HEK293T (cell line): Measurements from ENCODE around the gene VAV2.

Source experiments
- CTCF ChIA-PET: fragments of 350-600 bp; formaldehyde crosslinking; extraction: SDS; loops from one replicate; lab custom pipeline; 2021; ENCODE audit warnings: antibody characterized with exemption, inconsistent platforms; lab: Yijun Ruan, JAX
- POLR2A ChIA-PET: fragments of 350-600 bp; formaldehyde crosslinking; extraction: SDS; loops from one replicate; lab custom pipeline; 2020; ENCODE audit warnings: antibody characterized with exemption, inconsistent platforms; lab: Yijun Ruan, JAX
- DNase-seq: peaks from one replicate; pipeline ENCODE4 v3.0.0; 2012; ENCODE audit warnings: mixed read lengths; ENCODE audit errors: extremely low spot score
- ARNT ChIP-seq: fragments of 450-650 bp; IDR thresholded peaks from 2 replicates; pipeline ENCODE4 v1.6.1; 2017; ENCODE audit warnings: mild to moderate bottlenecking
- BHLHE40 ChIP-seq: fragments of 450-650 bp; IDR thresholded peaks from 2 replicates; pipeline ENCODE4 v1.6.1; 2016; ENCODE audit warnings: mild to moderate bottlenecking, moderate library complexity, borderline replicate concordance
- CTBP1 ChIP-seq: fragments of 450-650 bp; IDR thresholded peaks from 2 replicates; pipeline ENCODE4 v1.6.1; 2016; ENCODE audit warnings: borderline replicate concordance
- ELF4 ChIP-seq: fragments of 450-650 bp; IDR thresholded peaks from 2 replicates; pipeline ENCODE4 v1.6.1; 2017; ENCODE audit warnings: antibody characterized with exemption
- FOXA1 ChIP-seq: fragments of 450-650 bp; IDR thresholded peaks from 2 replicates; pipeline ENCODE4 v1.6.1; 2016; ENCODE audit warnings: mild to moderate bottlenecking
- FOXK2 ChIP-seq: fragments of 450-650 bp; IDR thresholded peaks from 2 replicates; pipeline ENCODE4 v1.6.1; 2016; ENCODE audit warnings: mild to moderate bottlenecking
- FOXM1 ChIP-seq: fragments of 450-650 bp; IDR thresholded peaks from 2 replicates; pipeline ENCODE4 v1.6.1; 2017; ENCODE audit warnings: mild to moderate bottlenecking, borderline replicate concordance
- HDGF ChIP-seq: fragments of 450-650 bp; IDR thresholded peaks from 2 replicates; pipeline ENCODE4 v1.6.1; 2017; ENCODE audit warnings: antibody characterized with exemption, borderline replicate concordance
- L3MBTL2 ChIP-seq: fragments of 450-650 bp; conservative IDR thresholded peaks from 2 replicates; pipeline ENCODE4 v1.6.1; 2016; ENCODE audit warnings: mild to moderate bottlenecking
- LEF1 ChIP-seq: fragments of 450-650 bp; IDR thresholded peaks from 2 replicates; pipeline ENCODE4 v1.6.1; 2017; ENCODE audit warnings: mild to moderate bottlenecking, borderline replicate concordance
- NFRKB ChIP-seq: fragments of 450-650 bp; IDR thresholded peaks from 2 replicates; pipeline ENCODE4 v1.6.1; 2016; ENCODE audit warnings: mild to moderate bottlenecking, moderate library complexity
- SP1 ChIP-seq: fragments of 450-650 bp; IDR thresholded peaks from 2 replicates; pipeline ENCODE4 v1.6.1; 2017
- SUZ12 ChIP-seq: fragments of 450-650 bp; IDR thresholded peaks from 2 replicates; pipeline ENCODE4 v1.6.1; 2016; ENCODE audit warnings: mild to moderate bottlenecking
- TARDBP ChIP-seq: fragments of 450-650 bp; IDR thresholded peaks from 2 replicates; pipeline ENCODE4 v1.6.1; 2016
- ZNF384 ChIP-seq: fragments of 450-650 bp; IDR thresholded peaks from 2 replicates; pipeline ENCODE4 v1.6.1; 2016
- TF ChIP-seq, protein P1 (sequence below): fragments of 450-650 bp; IDR thresholded peaks from 2 replicates; pipeline ENCODE4 v1.6.1; 2016

VAV2 gene

GRCh38 chr9:133981958-133982681, 10.0 kb downstream of the VAV2 start:
- ChIA-PET POLR2A (no interaction called here), CTCF (no interaction called here)
- no peak for DNase-seq
- TF ChIP-seq ELF4 (no peak), NFRKB (no peak)

- POLR2A ChIA-PET: no interaction called here
- TF ChIP-seq, protein P1, sequence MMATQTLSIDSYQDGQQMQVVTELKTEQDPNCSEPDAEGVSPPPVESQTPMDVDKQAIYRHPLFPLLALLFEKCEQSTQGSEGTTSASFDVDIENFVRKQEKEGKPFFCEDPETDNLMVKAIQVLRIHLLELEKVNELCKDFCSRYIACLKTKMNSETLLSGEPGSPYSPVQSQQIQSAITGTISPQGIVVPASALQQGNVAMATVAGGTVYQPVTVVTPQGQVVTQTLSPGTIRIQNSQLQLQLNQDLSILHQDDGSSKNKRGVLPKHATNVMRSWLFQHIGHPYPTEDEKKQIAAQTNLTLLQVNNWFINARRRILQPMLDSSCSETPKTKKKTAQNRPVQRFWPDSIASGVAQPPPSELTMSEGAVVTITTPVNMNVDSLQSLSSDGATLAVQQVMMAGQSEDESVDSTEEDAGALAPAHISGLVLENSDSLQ: no peak
- TF ChIP-seq SP1: no peak
- no peak for TF ChIP-seq TARDBP
- TF ChIP-seq CTBP1: no peak
- TF ChIP-seq SUZ12: no peak
- no peak for DNase-seq
- CTCF ChIA-PET: no interaction called here
Measured at GRCh38 chr9:133981589-133981957, 10.6 kb downstream of the VAV2 start.

DNA sequence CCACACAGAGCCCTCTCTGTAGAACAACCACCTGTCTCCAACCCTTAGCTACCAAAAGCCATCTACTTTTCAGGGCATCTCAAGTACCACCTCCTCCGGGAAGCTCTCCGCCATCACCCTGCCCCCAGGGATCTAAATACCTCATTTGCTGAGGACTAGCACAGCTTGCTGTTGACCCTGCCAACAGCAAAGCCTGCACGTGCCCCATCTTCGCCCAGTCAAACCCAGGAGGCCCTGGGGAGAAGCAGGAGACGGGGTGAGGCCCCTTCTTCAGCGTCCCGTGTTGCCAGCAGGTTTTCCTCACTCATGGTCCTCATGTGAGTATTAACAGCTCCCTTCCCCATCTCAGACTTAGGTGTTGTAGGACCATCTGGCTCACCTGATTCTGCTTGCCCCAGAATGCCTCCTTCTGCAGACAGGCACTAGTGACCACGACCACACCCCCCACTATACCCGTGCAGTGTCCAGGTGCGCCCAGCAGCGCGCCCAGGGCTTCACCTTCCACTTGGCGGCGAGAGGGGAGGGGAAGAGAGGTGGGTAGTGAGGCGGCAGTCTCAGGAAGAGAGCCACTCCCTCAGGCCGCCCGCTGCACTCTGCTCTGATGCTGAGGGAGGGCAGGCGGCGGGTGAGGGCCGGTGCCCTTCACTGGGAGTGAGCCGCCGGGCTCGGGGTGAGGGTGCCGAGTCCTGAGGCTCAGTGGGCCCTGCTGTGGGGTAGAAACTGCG, 11.1 kb downstream of the VAV2 start:
- no peak for DNase-seq
- ChIA-PET CTCF (no interaction called here), POLR2A (no interaction called here)
- TF ChIP-seq, protein P1: no peak

GRCh38 chr9:133979921-133980863, 11.9 kb downstream of the VAV2 start:
- no peak for TF ChIP-seq SUZ12
- TF ChIP-seq BHLHE40: no peak
- no peak for TF ChIP-seq LEF1
- TF ChIP-seq CTBP1: no peak
- no peak for TF ChIP-seq ARNT
- TF ChIP-seq ZNF384: no peak
- TF ChIP-seq FOXA1: no peak
- ChIA-PET CTCF (no interaction called here), POLR2A (no interaction called here)
- no peak for DNase-seq

DNA sequence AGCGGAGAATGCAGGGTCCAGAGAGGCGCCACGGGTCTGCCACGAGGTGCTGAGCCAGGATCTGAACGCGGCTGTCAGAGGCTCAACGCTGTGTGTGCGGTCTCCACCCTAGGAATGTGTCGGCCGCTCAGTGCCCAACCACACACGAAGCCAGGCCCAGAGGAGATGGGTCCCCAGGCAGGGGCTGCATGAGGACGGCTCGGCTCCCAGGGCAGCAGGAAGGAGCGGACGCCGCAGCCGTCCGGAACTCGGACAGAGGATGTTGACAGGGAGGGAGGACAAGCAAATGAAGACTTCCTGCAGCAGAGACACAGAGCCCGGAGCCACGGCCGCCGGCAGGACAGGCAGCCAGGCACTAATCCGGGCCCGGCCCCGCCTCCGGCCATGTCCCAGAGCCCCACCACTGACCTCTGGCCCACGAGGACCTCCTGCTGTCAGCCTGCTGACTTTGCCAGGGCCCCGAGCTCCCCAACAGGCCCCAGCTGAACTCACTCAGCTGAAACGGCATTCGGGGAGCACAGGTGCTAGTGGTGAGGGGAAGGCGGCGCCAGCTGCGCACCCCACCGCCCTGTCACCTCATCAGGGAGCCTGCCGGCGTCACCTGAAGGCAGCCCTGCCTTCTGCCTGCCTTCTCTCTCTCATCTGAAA, 12.7 kb downstream of the VAV2 start:
- DNase-seq: no peak
- ChIA-PET CTCF (no interaction called here), POLR2A (no interaction called here)
- TF ChIP-seq NFRKB (no peak), SP1 (no peak)

- ChIA-PET CTCF (no interaction called here), POLR2A (no interaction called here)
- no peak for DNase-seq
- TF ChIP-seq, protein P1: no peak
- TF ChIP-seq FOXK2 (no peak), TARDBP (no peak)
Measured at GRCh38 chr9:133978899-133979272, 13.2 kb downstream of the VAV2 start.

- ChIA-PET CTCF (no interaction called here), POLR2A (no interaction called here)
- TF ChIP-seq FOXK2 (no peak), NFRKB (no peak), ELF4 (no peak), CTBP1 (no peak), HDGF (no peak), FOXA1 (no peak), ZNF384 (no peak), SP1 (no peak), TARDBP (no peak), BHLHE40 (no peak), ARNT (no peak), FOXM1 (no peak), SUZ12 (no peak), LEF1 (no peak), L3MBTL2 (no peak)
- TF ChIP-seq, protein P1: no peak
- DNase-seq: no peak
Measured at GRCh38 chr9:133978226-133978898, 13.8 kb downstream of the VAV2 start.
